Measurements from ENCODE around the gene C17orf100. TPM values are rescaled to one million over a fixed set of nuclear protein-coding genes. Genes with fewer than 3 reads are reported as not detected.

The C17orf100 gene
- total RNA-seq, 1 donor from 2014 or later = 3.8 TPM

DNA sequence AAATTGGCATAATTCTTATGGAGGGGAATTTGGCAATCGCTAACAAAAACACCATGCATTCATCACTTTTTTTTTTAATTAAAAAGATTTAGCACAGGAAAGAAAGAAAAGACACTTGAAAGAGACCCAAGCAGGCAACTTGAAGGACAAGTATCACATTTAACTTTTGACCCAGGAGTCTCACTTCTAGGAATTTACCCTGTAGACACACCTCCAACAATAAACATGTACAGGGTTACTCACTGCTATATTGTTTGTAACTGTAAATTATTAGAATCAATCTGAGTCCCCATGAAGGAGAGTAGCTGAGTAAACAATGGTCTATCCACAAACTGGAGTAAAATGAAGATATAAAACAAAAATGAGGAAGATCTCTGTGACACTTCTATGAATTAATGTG is 21.2 kb upstream of the C17orf100 start:
- Mint-ChIP-seq H3K4me3 (ENCODE audit: unreplicated experiment) (no peak overlapping the region), H3K36me3 (ENCODE audit: low read depth, unreplicated experiment) (peaks cover 35% of the 10 kb centered on the region), H3K27me3 (ENCODE audit: unreplicated experiment) (no peaks in the 10 kb centered on the region), H3K27ac (ENCODE audit: unreplicated experiment) (no peak overlapping the region), H3K9me3 (ENCODE audit: unreplicated experiment) (no peaks in the 10 kb centered on the region), H3K4me1 (ENCODE audit: unreplicated experiment) (peaks cover 5% of the 10 kb centered on the region)
- TF ChIP-seq, protein P1, sequence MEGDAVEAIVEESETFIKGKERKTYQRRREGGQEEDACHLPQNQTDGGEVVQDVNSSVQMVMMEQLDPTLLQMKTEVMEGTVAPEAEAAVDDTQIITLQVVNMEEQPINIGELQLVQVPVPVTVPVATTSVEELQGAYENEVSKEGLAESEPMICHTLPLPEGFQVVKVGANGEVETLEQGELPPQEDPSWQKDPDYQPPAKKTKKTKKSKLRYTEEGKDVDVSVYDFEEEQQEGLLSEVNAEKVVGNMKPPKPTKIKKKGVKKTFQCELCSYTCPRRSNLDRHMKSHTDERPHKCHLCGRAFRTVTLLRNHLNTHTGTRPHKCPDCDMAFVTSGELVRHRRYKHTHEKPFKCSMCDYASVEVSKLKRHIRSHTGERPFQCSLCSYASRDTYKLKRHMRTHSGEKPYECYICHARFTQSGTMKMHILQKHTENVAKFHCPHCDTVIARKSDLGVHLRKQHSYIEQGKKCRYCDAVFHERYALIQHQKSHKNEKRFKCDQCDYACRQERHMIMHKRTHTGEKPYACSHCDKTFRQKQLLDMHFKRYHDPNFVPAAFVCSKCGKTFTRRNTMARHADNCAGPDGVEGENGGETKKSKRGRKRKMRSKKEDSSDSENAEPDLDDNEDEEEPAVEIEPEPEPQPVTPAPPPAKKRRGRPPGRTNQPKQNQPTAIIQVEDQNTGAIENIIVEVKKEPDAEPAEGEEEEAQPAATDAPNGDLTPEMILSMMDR (IDR thresholded peaks at IDR 0.05; ENCODE audit: unreplicated experiment) = no peak
- no peak for DNase-seq (ENCODE audit: low spot score)

DNA sequence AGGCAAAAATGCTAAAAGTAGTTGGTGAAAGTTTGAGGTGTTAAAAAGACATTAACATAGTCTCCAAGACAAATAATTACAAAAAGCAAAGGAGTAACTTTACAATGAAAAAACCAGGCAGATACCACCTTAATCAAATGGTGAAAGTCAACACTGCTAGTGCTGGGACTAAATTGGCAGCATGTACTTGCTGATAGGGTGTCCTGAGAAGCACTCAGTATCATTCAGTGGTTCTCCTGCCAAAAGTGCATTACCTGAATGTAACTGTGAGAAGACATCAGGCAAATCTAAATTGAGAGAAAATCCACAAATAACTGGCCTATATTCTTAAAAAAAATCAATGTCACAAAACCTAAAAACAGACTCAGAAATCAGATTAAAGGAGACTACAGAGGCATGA is 19.0 kb upstream of the C17orf100 start:
- Mint-ChIP-seq H3K9me3 (ENCODE audit: unreplicated experiment) (no peaks in the 10 kb centered on the region), H3K36me3 (ENCODE audit: low read depth, unreplicated experiment) (peaks cover 40% of the 10 kb centered on the region), H3K4me1 (ENCODE audit: unreplicated experiment) (peaks cover 2% of the 10 kb centered on the region), H3K27me3 (ENCODE audit: unreplicated experiment) (peaks cover 5% of the 10 kb centered on the region), H3K27ac (ENCODE audit: unreplicated experiment) (no peak overlapping the region), H3K4me3 (ENCODE audit: unreplicated experiment) (no peak overlapping the region)
- no peak for DNase-seq (ENCODE audit: low spot score)
- TF ChIP-seq, protein P1 (IDR thresholded peaks at IDR 0.05; ENCODE audit: unreplicated experiment) = no peak

DNA sequence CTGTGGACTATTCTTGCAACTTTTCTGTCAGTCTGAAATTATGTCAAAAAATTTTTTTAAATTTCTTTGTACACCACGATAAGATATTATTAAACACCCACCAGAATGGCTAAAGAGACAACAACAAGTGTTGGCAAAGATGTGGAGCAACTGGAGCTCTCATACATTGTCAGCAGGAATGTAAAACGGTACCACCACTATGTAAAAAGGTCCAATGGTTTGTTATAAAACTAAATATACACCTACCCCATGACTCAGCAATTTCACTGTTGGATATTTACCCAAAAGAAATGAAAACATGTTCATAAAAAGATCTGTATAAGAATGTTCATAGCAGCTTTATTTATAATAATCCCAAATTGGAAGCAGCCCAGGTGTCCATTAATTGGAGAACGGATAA is 18.3 kb upstream of the C17orf100 start:
- Mint-ChIP-seq H3K4me1 (ENCODE audit: unreplicated experiment) (peaks cover 2% of the 10 kb centered on the region), H3K36me3 (ENCODE audit: low read depth, unreplicated experiment) (peaks cover 37% of the 10 kb centered on the region), H3K27ac (ENCODE audit: unreplicated experiment) (no peak overlapping the region), H3K9me3 (ENCODE audit: unreplicated experiment) (no peaks in the 10 kb centered on the region), H3K27me3 (ENCODE audit: unreplicated experiment) (peaks cover 7% of the 10 kb centered on the region), H3K4me3 (ENCODE audit: unreplicated experiment) (peak overlapping the region; percentile 19)
- DNase-seq (ENCODE audit: low spot score) = no peak
- TF ChIP-seq, protein P1 (IDR thresholded peaks at IDR 0.05; ENCODE audit: unreplicated experiment) = no peak

DNA sequence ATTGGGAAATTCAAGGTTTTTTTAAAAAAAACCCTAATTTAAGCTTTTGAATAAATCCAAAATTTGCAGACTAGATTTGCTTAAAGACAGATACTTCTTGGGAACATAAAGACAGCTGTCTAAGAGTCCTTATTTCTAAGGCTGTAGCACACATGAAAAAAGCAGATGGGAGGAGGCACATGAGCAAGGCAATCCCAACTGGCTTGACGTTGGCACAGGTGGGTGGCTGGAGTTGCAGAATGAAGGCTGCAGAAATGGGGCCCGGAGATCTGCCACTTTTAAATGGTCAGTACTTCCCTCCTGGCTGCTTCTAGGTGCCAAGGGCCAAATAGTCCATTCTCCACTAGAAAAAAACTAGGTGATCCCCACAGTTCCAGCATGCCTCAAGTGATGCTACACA is 15.5 kb upstream of the C17orf100 start:
- H3K4me1 Mint-ChIP-seq (ENCODE audit: unreplicated experiment) = peaks cover 10% of the 10 kb centered on the region
- peaks cover 16% of the 10 kb centered on the region for H3K27me3 Mint-ChIP-seq (ENCODE audit: unreplicated experiment)
- no peaks in the 10 kb centered on the region for H3K9me3 Mint-ChIP-seq (ENCODE audit: unreplicated experiment)
- TF ChIP-seq, protein P1 (IDR thresholded peaks at IDR 0.05; ENCODE audit: unreplicated experiment) = no peak
- H3K27ac Mint-ChIP-seq (ENCODE audit: unreplicated experiment) = no peak overlapping the region
- H3K36me3 Mint-ChIP-seq (ENCODE audit: low read depth, unreplicated experiment) = peaks cover 30% of the 10 kb centered on the region
- no peak for DNase-seq (ENCODE audit: low spot score)
- no peak overlapping the region for H3K4me3 Mint-ChIP-seq (ENCODE audit: unreplicated experiment)

DNA sequence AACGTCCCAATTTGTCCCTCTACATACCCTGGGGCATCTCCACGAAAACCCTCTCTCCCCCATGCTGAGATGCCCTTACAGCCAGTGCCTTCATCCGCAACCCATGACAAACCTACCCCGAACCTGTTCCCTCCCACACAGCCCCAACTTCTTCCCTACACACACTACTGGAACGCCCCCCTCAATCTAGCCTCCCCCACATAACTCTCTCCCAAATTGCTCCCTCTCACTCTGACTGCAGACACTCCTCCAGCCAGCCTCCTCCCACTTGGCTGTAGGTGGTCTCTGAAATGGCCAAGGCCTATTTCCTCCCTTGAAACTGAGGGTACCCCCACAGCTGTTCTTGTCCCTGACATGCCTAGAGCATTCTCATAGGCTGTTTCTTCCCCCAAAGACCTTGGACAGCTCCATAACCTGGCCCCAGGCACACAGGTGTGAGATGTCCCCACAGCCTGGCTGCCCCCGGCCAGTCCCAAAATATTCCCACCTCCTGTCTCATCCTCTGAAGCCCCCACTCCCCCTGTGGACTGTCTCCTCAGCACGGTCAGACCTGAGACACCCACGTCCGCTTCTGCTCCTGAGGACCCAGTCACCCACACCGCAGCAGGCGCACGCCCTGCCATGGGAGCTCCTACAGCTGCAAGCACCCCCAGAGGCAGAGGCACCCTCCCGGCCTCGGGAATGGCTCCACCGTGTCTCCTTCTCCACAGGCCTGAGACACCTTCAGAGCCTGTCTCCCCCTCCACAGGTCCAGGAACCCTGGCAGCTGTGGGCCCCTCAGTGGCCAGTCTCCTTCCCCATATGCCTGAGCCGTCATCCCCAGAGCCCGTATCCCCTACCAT is 14.7 kb upstream of the C17orf100 start:
- TF ChIP-seq, protein P1 (IDR thresholded peaks at IDR 0.05; ENCODE audit: unreplicated experiment) = no peak
- Mint-ChIP-seq H3K4me3 (ENCODE audit: unreplicated experiment) (no peak overlapping the region), H3K4me1 (ENCODE audit: unreplicated experiment) (peaks cover 14% of the 10 kb centered on the region), H3K27me3 (ENCODE audit: unreplicated experiment) (peaks cover 16% of the 10 kb centered on the region), H3K9me3 (ENCODE audit: unreplicated experiment) (no peaks in the 10 kb centered on the region), H3K27ac (ENCODE audit: unreplicated experiment) (peak overlapping the region; percentile 5), H3K36me3 (ENCODE audit: low read depth, unreplicated experiment) (peaks cover 30% of the 10 kb centered on the region)
- DNase-seq (ENCODE audit: low spot score) = no peak

Measured in endothelial cell (in vitro differentiated cells).